Measurements from ENCODE around the gene CARD19.

CARD19 gene

GRCh38 chr9:93064392-93065134, 31.5 kb upstream of the CARD19 start:
- DNase-seq: no peak

- no peak for DNase-seq
Observed at GRCh38 chr9:93065135-93065720, 30.8 kb upstream of the CARD19 start.

- DNase-seq: no peak
Observed at GRCh38 chr9:93066978-93067603, 28.9 kb upstream of the CARD19 start.

GRCh38 chr9:93068956-93069355, 27.1 kb upstream of the CARD19 start:
- DNase-seq: no peak

- DNase-seq: no peak
Observed at GRCh38 chr9:93071464-93071863, 24.6 kb upstream of the CARD19 start.

- DNase-seq: no peak
Observed at GRCh38 chr9:93072383-93072795, 23.6 kb upstream of the CARD19 start.

- no peak for DNase-seq
Observed at GRCh38 chr9:93076101-93076791, 19.8 kb upstream of the CARD19 start.

GRCh38 chr9:93076792-93077128, 19.3 kb upstream of the CARD19 start:
- no peak for DNase-seq

- no peak for DNase-seq
Observed at GRCh38 chr9:93077367-93077766, 18.6 kb upstream of the CARD19 start.

- DNase-seq: no peak
Observed at GRCh38 chr9:93077811-93078210, 18.2 kb upstream of the CARD19 start.

- DNase-seq: no peak
Observed at GRCh38 chr9:93079371-93079770, 16.6 kb upstream of the CARD19 start.

- no peak for DNase-seq
Observed at GRCh38 chr9:93080406-93080805, 15.6 kb upstream of the CARD19 start.

- no peak for DNase-seq
Observed at GRCh38 chr9:93081081-93081529, 14.9 kb upstream of the CARD19 start.

GRCh38 chr9:93081931-93082330, 14.1 kb upstream of the CARD19 start:
- DNase-seq: no peak

- DNase-seq: no peak
Observed at GRCh38 chr9:93082841-93083411, 13.1 kb upstream of the CARD19 start.

- no peak for DNase-seq
Observed at GRCh38 chr9:93083592-93084470, 12.2 kb upstream of the CARD19 start.

- DNase-seq: no peak
Observed at GRCh38 chr9:93084471-93084881, 11.5 kb upstream of the CARD19 start.

GRCh38 chr9:93085676-93086075, 10.3 kb upstream of the CARD19 start:
- no peak for DNase-seq

- DNase-seq: no peak
Observed at GRCh38 chr9:93086447-93087224, 9.4 kb upstream of the CARD19 start.

- DNase-seq: no peak
Observed at GRCh38 chr9:93087971-93088655, 7.9 kb upstream of the CARD19 start.

GRCh38 chr9:93088656-93089015, 7.4 kb upstream of the CARD19 start:
- DNase-seq: no peak

Measured in NCI-H1092 (cell line).